ENCODE data around the gene JAZF1. TPM values are rescaled to one million over a fixed set of nuclear protein-coding genes. Genes with fewer than 3 reads are reported as not detected.

The JAZF1 gene
- total and polyA plus RNA-seq, 2 donors (not counting 1 experiment from before 2014, with no cell fraction given) = 14.0 to 38.6 TPM

DNA sequence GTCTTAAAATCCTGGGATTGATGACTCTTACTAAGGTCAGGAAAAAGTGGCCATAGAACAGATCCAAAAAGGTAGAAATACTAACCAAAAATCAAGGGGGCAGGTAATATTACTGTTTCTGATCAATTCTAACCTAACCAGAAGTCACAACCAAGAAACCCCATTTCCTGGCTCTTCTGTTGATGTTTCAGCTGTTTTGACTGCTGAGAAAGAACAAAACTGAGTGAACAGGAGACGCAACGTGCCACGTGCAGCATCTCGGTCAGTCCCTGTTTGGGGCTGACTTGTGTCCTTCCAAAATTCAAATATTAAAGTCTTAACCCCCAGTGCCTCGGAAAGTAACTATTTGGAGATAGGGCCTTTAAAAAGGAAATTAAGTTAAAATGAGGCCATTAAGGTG lies 56.8 kb downstream of the JAZF1 start:
- Histone ChIP-seq H3K9me3 (ENCODE audit: control extremely low read depth in 1 of 3, control insufficient read depth in 2 of 3, insufficient read depth in 1 of 3, low read length in 2 of 3) (no peaks in the 10 kb centered on the region), H3K27ac (ENCODE audit: low read length in 2 of 2) (peak overlapping the region in 1 of 2 donors; percentile 41), H3K4me1 (ENCODE audit: control insufficient read depth in 2 of 2, insufficient read depth in 2 of 2, low read length in 2 of 2) (peaks cover 82 to 94% of the 10 kb centered on the region in 2 donors), H3K4me3 (ENCODE audit: control extremely low read depth in 1 of 5, extremely low read depth in 1 of 5, insufficient read depth in 1 of 5, low read depth in 2 of 5, low read length in 4 of 5) (no peak overlapping the region), H3K4me2 (replicated peaks; ENCODE audit: low read depth, low read length, poor library complexity, severe bottlenecking) (peak overlapping the region; percentile 34), H4K20me1 (ENCODE audit: control insufficient read depth, insufficient read depth, low read length, poor library complexity, severe bottlenecking) (peaks cover 64% of the 10 kb centered on the region), H2AFZ (ENCODE audit: insufficient read depth, low read depth, low read length, poor library complexity, severe bottlenecking) (no peak overlapping the region), H3K79me2 (ENCODE audit: control insufficient read depth, insufficient read depth, low read length) (peaks cover 99% of the 10 kb centered on the region), H3K9ac (ENCODE audit: low read length) (no peak overlapping the region), H3K36me3 (replicated peaks in 1 of 2; ENCODE audit: control extremely low read depth in 1 of 2, control insufficient read depth in 1 of 2, extremely low read depth in 1 of 2, insufficient read depth in 2 of 2, low read length in 1 of 2) (no peaks in the 10 kb centered on the region), H3K27me3 (replicated peaks in 1 of 4; ENCODE audit: control extremely low read depth in 1 of 4, control insufficient read depth in 3 of 4, insufficient read depth in 4 of 4, low read length in 3 of 4) (no peaks in the 10 kb centered on the region)
- H3K4me1 Mint-ChIP-seq = peaks cover 96% of the 10 kb centered on the region
- ChIA-PET CTCF (interaction anchor here (1.1 to 3.0 kb wide), 2 partner anchors 27 to 30 kb away, joined by 3 to 15 read pairs; no protein-coding TSS in a partner anchor), POLR2A (no interaction called here)
- no CpG with 5 or more reads among the region's 5 CpGs for WGBS (ENCODE audit: insufficient coverage)
- H3K27ac Mint-ChIP-seq = peak overlapping the region; percentile 33
- DNase-seq (no peak), ATAC-seq (ENCODE audit: low read depth) (no peak)
- peak overlapping the region; percentile 29 for H3K4me3 Mint-ChIP-seq
- intact Hi-C loops (cut with micrococcal nuclease) = no loop called here
- H3K9me3 Mint-ChIP-seq (ENCODE audit: insufficient read depth) = no peaks in the 10 kb centered on the region
- H3K27me3 Mint-ChIP-seq = no peaks in the 10 kb centered on the region
- TF ChIP-seq, protein P1, sequence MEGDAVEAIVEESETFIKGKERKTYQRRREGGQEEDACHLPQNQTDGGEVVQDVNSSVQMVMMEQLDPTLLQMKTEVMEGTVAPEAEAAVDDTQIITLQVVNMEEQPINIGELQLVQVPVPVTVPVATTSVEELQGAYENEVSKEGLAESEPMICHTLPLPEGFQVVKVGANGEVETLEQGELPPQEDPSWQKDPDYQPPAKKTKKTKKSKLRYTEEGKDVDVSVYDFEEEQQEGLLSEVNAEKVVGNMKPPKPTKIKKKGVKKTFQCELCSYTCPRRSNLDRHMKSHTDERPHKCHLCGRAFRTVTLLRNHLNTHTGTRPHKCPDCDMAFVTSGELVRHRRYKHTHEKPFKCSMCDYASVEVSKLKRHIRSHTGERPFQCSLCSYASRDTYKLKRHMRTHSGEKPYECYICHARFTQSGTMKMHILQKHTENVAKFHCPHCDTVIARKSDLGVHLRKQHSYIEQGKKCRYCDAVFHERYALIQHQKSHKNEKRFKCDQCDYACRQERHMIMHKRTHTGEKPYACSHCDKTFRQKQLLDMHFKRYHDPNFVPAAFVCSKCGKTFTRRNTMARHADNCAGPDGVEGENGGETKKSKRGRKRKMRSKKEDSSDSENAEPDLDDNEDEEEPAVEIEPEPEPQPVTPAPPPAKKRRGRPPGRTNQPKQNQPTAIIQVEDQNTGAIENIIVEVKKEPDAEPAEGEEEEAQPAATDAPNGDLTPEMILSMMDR (IDR thresholded peaks at IDR 0.05) = no peak
- no peak for TF ChIP-seq EZH2 (IDR thresholded peaks at IDR 0.05; ENCODE audit: borderline replicate concordance, insufficient read depth, low read depth, low read length, poor library complexity, severe bottlenecking)

DNA sequence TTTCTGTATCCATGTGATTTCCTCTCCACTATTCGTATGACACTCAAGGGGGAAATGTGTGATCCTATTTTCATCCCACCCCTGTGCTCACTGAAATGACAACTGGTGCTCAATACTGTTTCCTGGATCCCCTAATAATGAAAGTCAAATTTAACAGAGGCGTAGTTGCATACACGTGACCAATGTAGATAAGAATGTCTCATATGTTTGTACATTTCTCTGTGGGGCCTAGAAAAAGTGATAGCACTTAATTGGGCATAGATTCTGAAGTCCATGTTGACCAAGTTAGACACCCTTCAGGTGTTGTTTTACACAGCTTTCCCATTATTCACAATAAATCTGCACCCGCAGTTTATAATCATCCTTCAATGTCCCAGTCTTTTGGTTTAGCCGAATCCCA lies 59.1 kb downstream of the JAZF1 start:
- Histone ChIP-seq H3K9ac (ENCODE audit: low read length) (no peak overlapping the region), H4K20me1 (ENCODE audit: control insufficient read depth, insufficient read depth, low read length, poor library complexity, severe bottlenecking) (peaks cover 45% of the 10 kb centered on the region), H3K4me2 (replicated peaks; ENCODE audit: low read depth, low read length, poor library complexity, severe bottlenecking) (peak overlapping the region; percentile 22), H3K27ac (ENCODE audit: low read length in 2 of 2) (peak overlapping the region in 1 of 2 donors; percentile 13), H3K27me3 (replicated peaks in 1 of 4; ENCODE audit: control extremely low read depth in 1 of 4, control insufficient read depth in 3 of 4, insufficient read depth in 4 of 4, low read length in 3 of 4) (no peaks in the 10 kb centered on the region), H3K4me1 (ENCODE audit: control insufficient read depth in 2 of 2, insufficient read depth in 2 of 2, low read length in 2 of 2) (peaks cover 64 to 75% of the 10 kb centered on the region in 2 donors), H3K9me3 (ENCODE audit: control extremely low read depth in 1 of 3, control insufficient read depth in 2 of 3, insufficient read depth in 1 of 3, low read length in 2 of 3) (no peaks in the 10 kb centered on the region), H3K4me3 (ENCODE audit: control extremely low read depth in 1 of 5, extremely low read depth in 1 of 5, insufficient read depth in 1 of 5, low read depth in 2 of 5, low read length in 4 of 5) (no peak overlapping the region), H3K79me2 (ENCODE audit: control insufficient read depth, insufficient read depth, low read length) (peaks cover 96% of the 10 kb centered on the region), H3K36me3 (replicated peaks in 1 of 2; ENCODE audit: control extremely low read depth in 1 of 2, control insufficient read depth in 1 of 2, extremely low read depth in 1 of 2, insufficient read depth in 2 of 2, low read length in 1 of 2) (no peaks in the 10 kb centered on the region), H2AFZ (ENCODE audit: insufficient read depth, low read depth, low read length, poor library complexity, severe bottlenecking) (no peak overlapping the region)
- H3K27me3 Mint-ChIP-seq = no peaks in the 10 kb centered on the region
- H3K9me3 Mint-ChIP-seq (ENCODE audit: insufficient read depth) = no peaks in the 10 kb centered on the region
- ATAC-seq (ENCODE audit: low read depth) (no peak), DNase-seq (no peak)
- peak overlapping the region; percentile 53 for H3K27ac Mint-ChIP-seq
- TF ChIP-seq, protein P1 (IDR thresholded peaks at IDR 0.05) = no peak
- no peak for TF ChIP-seq EZH2 (IDR thresholded peaks at IDR 0.05; ENCODE audit: borderline replicate concordance, insufficient read depth, low read depth, low read length, poor library complexity, severe bottlenecking)
- intact Hi-C loops (cut with micrococcal nuclease) = no loop called here
- H3K4me3 Mint-ChIP-seq = peak overlapping the region; percentile 19
- WGBS (ENCODE audit: insufficient coverage) = no CpG with 5 or more reads among the region's 5 CpGs
- peaks cover 83% of the 10 kb centered on the region for H3K4me1 Mint-ChIP-seq
- ChIA-PET CTCF (interaction anchor here (0.8 to 3.0 kb wide), 5 partner anchors 9 to 25 kb away, joined by 3 to 15 read pairs (median 5); no protein-coding TSS in a partner anchor), POLR2A (no interaction called here)

Data from B cell (primary cell).